ENCODE data around the gene DEDD. TPM values are rescaled to one million over a fixed set of nuclear protein-coding genes. Genes with fewer than 3 reads are reported as not detected.

The DEDD gene
- total and polyA plus RNA-seq, 2 experiments from 2014 or later: 22.8 to 35.3 TPM

DNA sequence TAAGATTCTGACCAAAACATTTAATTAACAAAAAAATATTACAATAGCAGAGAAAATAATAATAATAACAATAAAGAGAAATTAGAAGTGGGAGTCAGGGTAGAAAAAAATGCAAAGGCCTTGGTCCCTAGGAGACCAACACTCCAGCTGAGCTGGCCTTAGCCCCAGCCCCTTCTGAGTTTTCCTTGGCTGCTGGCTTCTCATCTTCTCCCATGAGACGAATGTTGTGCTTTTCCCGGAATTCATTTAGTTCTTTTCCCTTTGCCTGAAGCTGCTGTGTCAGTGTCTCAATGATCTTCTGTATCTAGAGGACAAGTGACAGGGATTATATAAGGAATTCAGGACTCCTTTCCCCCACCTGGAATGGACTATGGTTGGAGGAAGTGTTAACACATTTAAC lies 31.9 kb downstream of the DEDD start (continued):
- TF ChIP-seq, protein P1, sequence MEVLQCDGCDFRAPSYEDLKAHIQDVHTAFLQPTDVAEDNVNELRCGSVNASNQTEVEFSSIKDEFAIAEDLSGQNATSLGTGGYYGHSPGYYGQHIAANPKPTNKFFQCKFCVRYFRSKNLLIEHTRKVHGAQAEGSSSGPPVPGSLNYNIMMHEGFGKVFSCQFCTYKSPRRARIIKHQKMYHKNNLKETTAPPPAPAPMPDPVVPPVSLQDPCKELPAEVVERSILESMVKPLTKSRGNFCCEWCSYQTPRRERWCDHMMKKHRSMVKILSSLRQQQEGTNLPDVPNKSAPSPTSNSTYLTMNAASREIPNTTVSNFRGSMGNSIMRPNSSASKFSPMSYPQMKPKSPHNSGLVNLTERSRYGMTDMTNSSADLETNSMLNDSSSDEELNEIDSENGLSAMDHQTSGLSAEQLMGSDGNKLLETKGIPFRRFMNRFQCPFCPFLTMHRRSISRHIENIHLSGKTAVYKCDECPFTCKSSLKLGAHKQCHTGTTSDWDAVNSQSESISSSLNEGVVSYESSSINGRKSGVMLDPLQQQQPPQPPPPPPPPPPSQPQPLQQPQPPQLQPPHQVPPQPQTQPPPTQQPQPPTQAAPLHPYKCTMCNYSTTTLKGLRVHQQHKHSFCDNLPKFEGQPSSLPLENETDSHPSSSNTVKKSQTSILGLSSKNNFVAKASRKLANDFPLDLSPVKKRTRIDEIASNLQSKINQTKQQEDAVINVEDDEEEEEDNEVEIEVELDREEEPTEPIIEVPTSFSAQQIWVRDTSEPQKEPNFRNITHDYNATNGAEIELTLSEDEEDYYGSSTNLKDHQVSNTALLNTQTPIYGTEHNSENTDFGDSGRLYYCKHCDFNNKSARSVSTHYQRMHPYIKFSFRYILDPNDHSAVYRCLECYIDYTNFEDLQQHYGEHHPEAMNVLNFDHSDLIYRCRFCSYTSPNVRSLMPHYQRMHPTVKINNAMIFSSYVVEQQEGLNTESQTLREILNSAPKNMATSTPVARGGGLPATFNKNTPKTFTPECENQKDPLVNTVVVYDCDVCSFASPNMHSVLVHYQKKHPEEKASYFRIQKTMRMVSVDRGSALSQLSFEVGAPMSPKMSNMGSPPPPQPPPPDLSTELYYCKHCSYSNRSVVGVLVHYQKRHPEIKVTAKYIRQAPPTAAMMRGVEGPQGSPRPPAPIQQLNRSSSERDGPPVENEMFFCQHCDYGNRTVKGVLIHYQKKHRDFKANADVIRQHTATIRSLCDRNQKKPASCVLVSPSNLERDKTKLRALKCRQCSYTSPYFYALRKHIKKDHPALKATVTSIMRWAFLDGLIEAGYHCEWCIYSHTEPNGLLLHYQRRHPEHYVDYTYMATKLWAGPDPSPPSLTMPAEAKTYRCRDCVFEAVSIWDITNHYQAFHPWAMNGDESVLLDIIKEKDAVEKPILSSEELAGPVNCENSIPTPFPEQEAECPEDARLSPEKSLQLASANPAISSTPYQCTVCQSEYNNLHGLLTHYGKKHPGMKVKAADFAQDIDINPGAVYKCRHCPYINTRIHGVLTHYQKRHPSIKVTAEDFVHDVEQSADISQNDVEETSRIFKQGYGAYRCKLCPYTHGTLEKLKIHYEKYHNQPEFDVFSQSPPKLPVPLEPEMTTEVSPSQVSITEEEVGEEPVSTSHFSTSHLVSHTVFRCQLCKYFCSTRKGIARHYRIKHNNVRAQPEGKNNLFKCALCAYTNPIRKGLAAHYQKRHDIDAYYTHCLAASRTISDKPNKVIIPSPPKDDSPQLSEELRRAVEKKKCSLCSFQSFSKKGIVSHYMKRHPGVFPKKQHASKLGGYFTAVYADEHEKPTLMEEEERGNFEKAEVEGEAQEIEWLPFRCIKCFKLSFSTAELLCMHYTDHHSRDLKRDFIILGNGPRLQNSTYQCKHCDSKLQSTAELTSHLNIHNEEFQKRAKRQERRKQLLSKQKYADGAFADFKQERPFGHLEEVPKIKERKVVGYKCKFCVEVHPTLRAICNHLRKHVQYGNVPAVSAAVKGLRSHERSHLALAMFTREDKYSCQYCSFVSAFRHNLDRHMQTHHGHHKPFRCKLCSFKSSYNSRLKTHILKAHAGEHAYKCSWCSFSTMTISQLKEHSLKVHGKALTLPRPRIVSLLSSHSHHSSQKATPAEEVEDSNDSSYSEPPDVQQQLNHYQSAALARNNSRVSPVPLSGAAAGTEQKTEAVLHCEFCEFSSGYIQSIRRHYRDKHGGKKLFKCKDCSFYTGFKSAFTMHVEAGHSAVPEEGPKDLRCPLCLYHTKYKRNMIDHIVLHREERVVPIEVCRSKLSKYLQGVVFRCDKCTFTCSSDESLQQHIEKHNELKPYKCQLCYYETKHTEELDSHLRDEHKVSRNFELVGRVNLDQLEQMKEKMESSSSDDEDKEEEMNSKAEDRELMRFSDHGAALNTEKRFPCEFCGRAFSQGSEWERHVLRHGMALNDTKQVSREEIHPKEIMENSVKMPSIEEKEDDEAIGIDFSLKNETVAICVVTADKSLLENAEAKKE (CRISPR knock-in tag; IDR thresholded peaks at IDR 0.05): no peak
- TF ChIP-seq REST (IDR thresholded peaks at IDR 0.05; ENCODE audit: unreplicated experiment): no peak

DNA sequence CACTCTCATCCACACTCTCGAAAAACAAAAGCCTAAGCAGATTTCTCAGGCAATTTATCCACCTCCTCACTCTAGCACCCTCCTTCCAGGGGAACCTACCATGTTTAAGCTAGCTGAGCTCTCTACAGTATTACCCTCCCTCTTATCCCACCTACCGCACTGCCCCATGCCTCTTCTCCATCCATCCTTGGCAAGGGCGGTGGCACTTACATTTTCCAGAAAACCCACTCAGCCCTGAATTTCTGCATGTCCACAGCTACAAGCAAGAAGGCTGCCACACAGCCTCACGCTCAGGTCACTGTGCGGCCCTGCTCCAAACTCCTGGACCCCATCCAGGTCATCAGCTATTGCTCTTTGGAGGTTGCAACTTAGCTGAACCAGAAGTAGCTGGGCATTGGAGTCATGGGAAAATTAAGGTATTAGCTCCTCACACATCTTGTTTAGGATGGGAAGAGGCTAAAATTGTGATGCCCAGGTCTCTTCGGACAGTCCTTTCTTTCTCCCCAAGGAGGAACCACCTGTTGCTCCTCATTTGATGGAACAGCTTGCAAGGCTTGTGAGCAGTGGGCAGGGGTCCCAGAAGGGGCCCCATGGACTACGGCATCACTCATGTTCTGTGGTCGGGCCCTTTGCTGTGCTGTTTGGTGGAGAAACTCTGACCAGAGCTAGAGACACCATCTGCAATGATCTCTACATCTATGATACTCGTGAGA lies 33.2 kb downstream of the DEDD start:
- peak; percentile 5; the same call in 2 of the 3 replicates for ATAC-seq
- Mint-ChIP-seq H3K9me3 (peaks cover 3% of the 10 kb centered on the region; the same call in 2 of the 3 replicates), H3K4me1 (peaks cover 7% of the 10 kb centered on the region; the same call in 1 of the 3 replicates), H3K27me3 (ENCODE audit: insufficient read depth, low read depth, poor library complexity) (peaks cover 15% of the 10 kb centered on the region), H3K4me3 (peak overlapping the region; percentile 83), H3K27ac (no peak overlapping the region), H3K36me3 (ENCODE audit: low read depth) (peaks cover 18% of the 10 kb centered on the region; the same call in 2 of the 3 replicates)
- H3K4me2 ChIP-seq: peak overlapping the region; percentile 100
- TF ChIP-seq ZNF114 (CRISPR knock-in tag; IDR thresholded peaks at IDR 0.05): no peak
- peak overlapping the region; percentile 99; the same call in 1 of the 2 replicates for H2AFZ ChIP-seq
- peak; percentile 20 for DNase-seq (ENCODE audit: low spot score)
- peak overlapping the region; percentile 89 for H3K4me3 ChIP-seq
- no peaks in the 10 kb centered on the region; the same call in 1 of the 2 replicates for H3K4me1 ChIP-seq (ENCODE audit: insufficient read depth)
- peaks cover under 1% of the 10 kb centered on the region; the same call in 1 of the 2 replicates for H3K79me2 ChIP-seq (replicated peaks; ENCODE audit: insufficient read depth)
- H3K9me2 ChIP-seq (ENCODE audit: insufficient read depth): no peaks in the 10 kb centered on the region
- H3K27ac ChIP-seq (ENCODE audit: low read depth): no peak overlapping the region
- peaks cover 16% of the 10 kb centered on the region for H3F3A ChIP-seq (replicated peaks; ENCODE audit: low read depth)
- no peaks in the 10 kb centered on the region; the same call in 1 of the 2 replicates for H3K36me3 ChIP-seq (ENCODE audit: insufficient read depth)
- H3K27me3 ChIP-seq (ENCODE audit: insufficient read depth): no peaks in the 10 kb centered on the region
- no peaks in the 10 kb centered on the region for H4K20me1 ChIP-seq (replicated peaks; ENCODE audit: insufficient read depth)
